GM10266 (cell line): Measurements from ENCODE around the gene RPL41.
A peak's percentile ranks its signal among the peaks of the same experiment; 100 is the strongest.

Experiments
- DNase-seq: peaks from one replicate; pipeline ENCODE4 v3.0.0; 2012; ENCODE audit errors: extremely low spot score
- TF ChIP-seq, protein P1 (sequence below): IDR thresholded peaks from 2 replicates; pipeline ENCODE4 v1.5.1; 2012; ENCODE audit warnings: mild to moderate bottlenecking, low read depth; ENCODE audit not compliant: control insufficient read depth, insufficient read depth; ENCODE audit errors: missing control alignments

Gene RPL41

DNA sequence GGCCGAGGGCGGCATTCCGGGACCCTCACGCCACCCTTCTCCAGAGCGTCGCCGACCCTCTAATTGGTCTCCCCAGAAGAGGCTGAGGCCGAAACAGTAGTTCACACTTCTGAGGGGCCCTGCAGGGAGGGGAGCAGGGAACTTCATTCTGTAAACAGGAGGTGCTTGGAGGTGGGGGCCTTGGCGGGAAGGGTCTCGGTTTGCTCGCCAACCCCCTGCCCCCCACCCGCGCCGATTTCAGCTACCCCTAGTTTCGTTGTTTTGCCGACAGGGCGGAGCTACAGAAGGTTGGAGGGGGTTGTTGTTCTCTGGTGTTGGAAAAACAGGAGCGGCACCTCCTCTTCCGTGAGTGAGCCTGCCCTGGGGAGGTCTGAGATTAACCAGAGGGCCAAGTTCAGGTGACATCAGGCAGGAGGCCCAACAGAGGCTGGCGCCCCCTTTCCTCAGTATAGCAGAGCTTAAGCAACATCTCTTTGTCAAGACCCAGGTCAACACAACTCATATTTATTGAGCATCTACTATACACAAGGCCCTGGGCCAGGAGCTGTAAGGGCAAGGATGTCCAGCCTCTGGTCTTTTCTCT, 35.8 kb upstream of the RPL41 start:
- TF ChIP-seq, protein P1, sequence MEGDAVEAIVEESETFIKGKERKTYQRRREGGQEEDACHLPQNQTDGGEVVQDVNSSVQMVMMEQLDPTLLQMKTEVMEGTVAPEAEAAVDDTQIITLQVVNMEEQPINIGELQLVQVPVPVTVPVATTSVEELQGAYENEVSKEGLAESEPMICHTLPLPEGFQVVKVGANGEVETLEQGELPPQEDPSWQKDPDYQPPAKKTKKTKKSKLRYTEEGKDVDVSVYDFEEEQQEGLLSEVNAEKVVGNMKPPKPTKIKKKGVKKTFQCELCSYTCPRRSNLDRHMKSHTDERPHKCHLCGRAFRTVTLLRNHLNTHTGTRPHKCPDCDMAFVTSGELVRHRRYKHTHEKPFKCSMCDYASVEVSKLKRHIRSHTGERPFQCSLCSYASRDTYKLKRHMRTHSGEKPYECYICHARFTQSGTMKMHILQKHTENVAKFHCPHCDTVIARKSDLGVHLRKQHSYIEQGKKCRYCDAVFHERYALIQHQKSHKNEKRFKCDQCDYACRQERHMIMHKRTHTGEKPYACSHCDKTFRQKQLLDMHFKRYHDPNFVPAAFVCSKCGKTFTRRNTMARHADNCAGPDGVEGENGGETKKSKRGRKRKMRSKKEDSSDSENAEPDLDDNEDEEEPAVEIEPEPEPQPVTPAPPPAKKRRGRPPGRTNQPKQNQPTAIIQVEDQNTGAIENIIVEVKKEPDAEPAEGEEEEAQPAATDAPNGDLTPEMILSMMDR = no peak
- DNase-seq = no peak

DNA sequence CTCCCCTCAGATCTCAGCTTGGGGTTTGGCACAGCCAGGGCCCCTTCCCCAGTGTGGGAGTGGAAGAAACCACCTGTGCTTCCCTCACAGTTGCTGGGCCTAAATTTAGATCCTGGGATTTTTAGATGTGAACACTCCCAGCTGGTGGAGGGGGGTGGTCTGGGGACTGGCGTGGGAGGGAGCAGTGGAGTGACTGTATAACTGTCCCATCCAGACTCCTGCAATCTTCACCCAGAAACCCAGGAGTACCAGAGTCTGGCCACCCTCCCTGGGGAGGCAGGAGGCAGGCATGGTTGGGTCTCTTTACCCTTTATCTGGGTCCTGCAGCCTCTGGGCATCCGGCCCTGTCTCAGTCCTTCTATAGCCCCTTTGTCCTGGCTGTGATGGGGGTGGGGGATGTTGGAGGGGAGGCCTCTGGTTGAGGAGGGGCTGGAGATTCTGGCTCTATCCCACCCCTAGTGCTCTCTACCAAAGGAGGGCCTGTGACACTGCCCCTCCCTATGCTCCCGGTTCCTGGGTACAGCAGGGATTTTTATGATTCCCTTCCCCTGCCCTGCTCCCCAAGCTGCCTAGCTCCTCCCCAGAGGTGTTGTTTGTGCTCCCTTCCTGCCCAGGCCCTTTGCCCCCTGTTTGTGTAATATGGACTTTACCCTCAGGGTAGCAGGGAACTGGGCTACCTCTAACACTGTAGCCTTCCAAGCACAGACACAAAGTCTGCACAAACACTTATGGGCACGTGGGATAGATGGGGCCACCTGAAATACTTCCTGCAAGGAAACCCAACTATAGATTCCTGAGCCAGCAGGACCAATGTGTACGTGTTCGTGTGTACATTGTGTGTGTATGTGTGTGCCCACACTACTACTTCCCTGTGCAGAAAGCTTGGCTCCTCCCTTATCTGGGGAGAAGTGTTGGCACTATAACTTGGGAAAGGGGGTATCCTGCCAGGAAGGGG, 34.8 kb upstream of the RPL41 start:
- TF ChIP-seq, protein P1 = no peak
- no peak for DNase-seq

DNA sequence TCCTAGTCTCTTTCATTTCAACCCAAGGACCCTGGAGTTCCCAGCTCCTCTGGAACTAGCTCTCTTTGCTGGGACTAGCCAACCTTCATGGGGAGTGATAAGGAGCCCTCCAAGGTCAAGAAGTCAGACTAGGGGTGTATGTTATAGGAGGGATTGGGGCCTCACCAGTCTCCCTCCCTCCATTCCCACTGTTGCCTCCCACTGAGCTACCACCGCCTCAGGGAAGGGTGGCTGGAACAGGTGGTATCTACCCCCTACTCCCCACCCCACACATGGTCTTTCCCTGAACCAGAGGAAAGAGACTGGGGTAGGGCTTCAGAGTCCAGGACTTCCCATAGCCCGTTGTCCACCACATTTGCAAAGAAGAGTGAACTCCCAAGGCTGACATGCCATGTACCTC, 34.1 kb upstream of the RPL41 start:
- TF ChIP-seq, protein P1 = no peak
- DNase-seq = no peak

GRCh38 chr12:56082967-56083366, 33.5 kb upstream of the RPL41 start:
- TF ChIP-seq, protein P1 = no peak
- DNase-seq = no peak

GRCh38 chr12:56084958-56085543, 31.4 kb upstream of the RPL41 start:
- TF ChIP-seq, protein P1 = peak; percentile 42
- DNase-seq = no peak

DNA sequence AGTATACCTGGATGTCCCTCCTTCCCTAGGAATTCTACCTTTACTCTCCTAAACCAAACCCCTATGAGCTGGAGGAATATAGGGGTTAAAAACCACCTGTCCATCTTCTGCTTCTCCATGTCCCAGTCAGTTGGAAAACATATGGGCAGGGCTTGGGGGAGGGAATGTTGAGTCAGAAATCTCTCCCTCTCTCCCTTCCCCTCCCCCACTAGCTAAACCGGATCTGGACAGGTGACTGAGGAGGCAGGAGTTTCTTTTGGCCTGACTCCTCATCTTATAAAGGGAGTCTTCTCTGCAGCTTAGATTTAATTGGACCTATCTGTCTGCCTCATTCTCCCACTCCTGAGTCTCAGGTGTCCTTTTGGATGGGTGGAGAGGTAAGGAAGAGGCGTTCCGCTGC, 30.3 kb upstream of the RPL41 start:
- no peak for DNase-seq
- TF ChIP-seq, protein P1 = no peak
